Measurements from ENCODE around the gene CTNND2.

CTNND2 gene

DNA sequence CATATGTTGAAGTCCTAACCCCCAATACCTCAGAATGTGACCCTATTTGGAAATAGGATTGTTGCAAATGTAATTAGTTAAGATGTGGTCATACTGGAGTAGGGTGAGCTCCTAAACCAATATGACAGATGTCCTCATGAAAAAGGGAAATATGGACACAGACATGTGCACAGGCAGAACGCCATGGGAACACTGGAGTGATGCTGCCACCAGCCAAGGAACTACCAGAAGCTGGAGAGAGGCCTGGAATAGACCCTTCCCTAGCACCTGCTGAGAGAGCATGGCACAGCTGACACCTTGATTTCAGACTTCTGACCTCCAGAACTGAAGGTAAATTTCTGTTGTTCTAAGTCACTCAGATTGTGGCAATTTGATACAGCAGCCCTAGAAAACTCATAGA, 110.8 kb downstream of the CTNND2 start:
- no peak overlapping the region for H3K27ac ChIP-seq (ENCODE audit: insufficient read depth, low read depth, low read length, poor library complexity, severe bottlenecking)
- no peaks in the 10 kb centered on the region for H3K9me3 ChIP-seq (ENCODE audit: control insufficient read depth, low read length)
- WGBS, 2 experiments = 94 to 96% methylated on average over 1 of the region's 1 CpG
- no peak overlapping the region for H3K4me3 ChIP-seq (ENCODE audit: insufficient read depth, low read depth, low read length)
- no peaks in the 10 kb centered on the region for H3K4me1 ChIP-seq (ENCODE audit: control insufficient read depth, insufficient read depth, low read length)
- H3K36me3 ChIP-seq (ENCODE audit: control insufficient read depth, insufficient read depth, low read length) = no peaks in the 10 kb centered on the region
- H3K27me3 ChIP-seq (ENCODE audit: control insufficient read depth, insufficient read depth, low read length, poor library complexity, severe bottlenecking) = no peaks in the 10 kb centered on the region

DNA sequence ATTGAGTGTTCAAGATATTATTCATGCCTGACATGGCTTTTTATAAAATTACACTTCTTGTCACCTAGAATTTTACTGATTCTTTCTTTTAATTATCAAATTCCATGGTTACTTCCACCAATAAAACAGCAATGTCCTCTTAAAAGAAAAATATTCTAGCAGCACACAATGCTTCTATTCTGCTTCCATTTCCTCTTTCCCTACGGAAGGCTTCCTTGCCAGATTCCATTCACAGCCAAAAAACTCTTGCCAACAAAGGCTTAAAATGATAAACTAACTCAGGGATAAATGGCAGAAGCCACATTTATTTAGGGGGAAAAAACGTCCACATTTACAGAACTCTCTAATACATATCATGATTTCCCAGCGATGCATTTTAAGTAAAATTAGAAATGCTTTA, 111.6 kb downstream of the CTNND2 start:
- Histone ChIP-seq H3K27me3 (ENCODE audit: control insufficient read depth, insufficient read depth, low read length, poor library complexity, severe bottlenecking) (no peaks in the 10 kb centered on the region), H3K4me1 (ENCODE audit: control insufficient read depth, insufficient read depth, low read length) (no peaks in the 10 kb centered on the region), H3K27ac (ENCODE audit: insufficient read depth, low read depth, low read length, poor library complexity, severe bottlenecking) (no peak overlapping the region), H3K9me3 (ENCODE audit: control insufficient read depth, low read length) (no peaks in the 10 kb centered on the region), H3K36me3 (ENCODE audit: control insufficient read depth, insufficient read depth, low read length) (no peaks in the 10 kb centered on the region), H3K4me3 (ENCODE audit: insufficient read depth, low read depth, low read length) (no peak overlapping the region)
- 84 to 90% methylated on average over 2 to 3 of the region's 3 CpGs for WGBS, 2 experiments

DNA sequence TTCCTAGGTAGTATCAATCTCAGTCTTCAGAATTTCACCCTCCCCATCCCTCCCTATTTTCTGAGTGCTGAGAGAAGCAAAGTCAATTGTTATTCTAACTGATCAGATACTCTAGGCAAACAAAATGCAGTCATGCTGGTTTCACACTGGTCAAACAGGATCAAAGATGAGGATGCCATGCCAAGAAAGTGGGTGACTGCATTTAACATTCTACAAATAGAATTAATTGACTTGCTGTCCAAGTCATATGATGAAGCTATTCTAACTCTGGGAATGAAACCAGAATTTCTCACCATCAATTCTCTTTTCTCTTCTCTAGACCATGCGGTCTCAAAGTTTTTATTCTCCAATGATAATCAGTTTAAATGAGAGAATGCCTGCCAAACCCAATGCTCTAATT, 112.5 kb downstream of the CTNND2 start:
- Histone ChIP-seq H3K36me3 (ENCODE audit: control insufficient read depth, insufficient read depth, low read length) (no peaks in the 10 kb centered on the region), H3K9me3 (ENCODE audit: control insufficient read depth, low read length) (no peaks in the 10 kb centered on the region), H3K4me3 (ENCODE audit: insufficient read depth, low read depth, low read length) (no peak overlapping the region), H3K27me3 (ENCODE audit: control insufficient read depth, insufficient read depth, low read length, poor library complexity, severe bottlenecking) (no peaks in the 10 kb centered on the region), H3K4me1 (ENCODE audit: control insufficient read depth, insufficient read depth, low read length) (no peaks in the 10 kb centered on the region), H3K27ac (ENCODE audit: insufficient read depth, low read depth, low read length, poor library complexity, severe bottlenecking) (no peak overlapping the region)
- 100% methylated on average over 1 of the region's 1 CpG for whole genome bisulfite sequencing, 2 experiments

DNA sequence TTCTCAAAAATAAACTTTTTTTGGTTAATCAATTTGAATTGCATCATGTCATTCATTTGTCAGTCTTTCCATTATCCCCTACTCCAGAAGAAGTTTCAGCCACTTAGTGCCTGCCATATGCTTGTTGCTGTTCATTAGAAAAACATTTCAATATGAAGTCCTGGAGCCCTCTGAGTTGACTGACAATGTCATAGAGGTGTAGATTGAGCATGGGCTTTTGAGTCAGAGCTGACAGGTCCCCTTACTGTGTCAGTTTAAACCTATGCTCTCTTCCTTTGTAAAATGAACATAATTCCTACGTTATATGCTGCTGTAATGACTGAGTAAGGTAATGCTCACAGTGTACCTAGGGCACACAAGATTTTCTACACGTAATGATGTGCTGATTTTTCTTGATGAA, 114.0 kb downstream of the CTNND2 start:
- WGBS, 2 experiments = 50 to 100% methylated on average over 1 to 2 of the region's 2 CpGs
- no peaks in the 10 kb centered on the region for H3K4me1 ChIP-seq (ENCODE audit: control insufficient read depth, insufficient read depth, low read length)
- no peak overlapping the region for H3K4me3 ChIP-seq (ENCODE audit: insufficient read depth, low read depth, low read length)
- H3K27ac ChIP-seq (ENCODE audit: insufficient read depth, low read depth, low read length, poor library complexity, severe bottlenecking) = no peak overlapping the region
- H3K36me3 ChIP-seq (ENCODE audit: control insufficient read depth, insufficient read depth, low read length) = no peaks in the 10 kb centered on the region
- no peaks in the 10 kb centered on the region for H3K9me3 ChIP-seq (ENCODE audit: control insufficient read depth, low read length)
- H3K27me3 ChIP-seq (ENCODE audit: control insufficient read depth, insufficient read depth, low read length, poor library complexity, severe bottlenecking) = no peaks in the 10 kb centered on the region

DNA sequence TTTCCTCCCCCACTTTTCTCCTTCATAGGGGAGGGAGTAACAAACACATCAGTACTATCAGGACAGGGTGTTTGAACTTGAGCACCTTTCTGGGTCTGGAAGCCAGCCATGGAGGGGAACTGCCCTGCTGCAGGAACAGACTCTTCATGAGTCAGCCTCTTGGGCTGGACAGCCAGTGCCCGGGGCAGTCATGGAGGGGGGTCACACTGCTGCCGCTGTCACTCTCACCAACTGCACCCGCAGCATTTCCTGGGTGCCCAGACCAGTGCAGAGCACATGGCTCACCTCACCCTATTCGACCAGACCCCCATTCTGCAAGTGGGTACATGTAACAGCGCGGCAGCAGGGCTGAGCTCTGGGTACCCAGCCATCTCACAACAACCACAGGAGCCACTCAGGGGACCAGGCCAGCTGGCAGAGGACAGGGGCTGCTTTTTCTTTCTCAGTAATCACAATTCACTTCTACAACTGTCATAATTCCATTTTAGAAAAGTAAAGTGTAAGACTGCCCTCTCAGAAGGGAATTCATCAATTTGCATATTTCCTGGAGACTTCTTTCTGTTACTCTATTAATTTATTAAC, 118.4 kb downstream of the CTNND2 start:
- Histone ChIP-seq H3K4me3 (ENCODE audit: insufficient read depth, low read depth, low read length) (no peak overlapping the region), H3K27ac (ENCODE audit: insufficient read depth, low read depth, low read length, poor library complexity, severe bottlenecking) (no peak overlapping the region), H3K36me3 (ENCODE audit: control insufficient read depth, insufficient read depth, low read length) (no peaks in the 10 kb centered on the region), H3K9me3 (ENCODE audit: control insufficient read depth, low read length) (peaks cover 3% of the 10 kb centered on the region), H3K27me3 (ENCODE audit: control insufficient read depth, insufficient read depth, low read length, poor library complexity, severe bottlenecking) (no peaks in the 10 kb centered on the region), H3K4me1 (ENCODE audit: control insufficient read depth, insufficient read depth, low read length) (no peaks in the 10 kb centered on the region)
- 93 to 94% methylated on average over 6 of the region's 6 CpGs for WGBS, 2 experiments

DNA sequence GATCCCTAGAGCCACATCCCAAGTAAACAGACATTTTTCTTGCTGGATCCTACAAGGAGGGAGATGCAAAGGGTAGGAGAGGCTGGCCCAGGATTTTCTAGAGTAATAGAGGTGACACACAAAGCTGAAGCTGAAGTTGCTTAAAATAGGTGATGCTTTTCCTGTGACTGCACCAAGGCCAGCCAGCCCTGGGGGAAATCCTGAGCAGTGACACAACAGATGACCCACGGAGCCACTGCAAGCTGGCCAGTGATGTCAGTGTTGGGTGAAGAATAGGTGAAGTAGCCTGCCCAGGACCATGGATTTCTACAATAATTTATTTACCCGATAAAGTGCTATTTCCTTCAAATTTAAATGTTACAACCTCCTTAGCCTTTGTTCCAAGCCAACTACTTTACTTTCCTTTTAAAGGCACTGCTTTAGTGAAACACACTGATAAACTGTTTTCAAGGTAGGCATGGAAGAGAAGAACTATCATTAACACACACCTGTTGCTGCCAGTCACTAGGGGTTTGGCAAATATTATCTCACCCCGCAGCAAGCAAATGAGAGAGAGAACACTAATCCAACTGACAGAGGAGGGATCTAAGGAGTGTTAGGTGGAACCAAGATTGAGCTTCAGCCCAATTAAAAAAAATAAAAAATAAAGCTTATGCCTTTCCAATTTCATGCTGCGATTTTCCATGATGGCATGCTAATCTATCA, 123.5 kb downstream of the CTNND2 start:
- whole genome bisulfite sequencing, 2 experiments = 93 to 94% methylated on average over 4 of the region's 4 CpGs
- H3K4me3 ChIP-seq (ENCODE audit: insufficient read depth, low read depth, low read length) = no peak overlapping the region

DNA sequence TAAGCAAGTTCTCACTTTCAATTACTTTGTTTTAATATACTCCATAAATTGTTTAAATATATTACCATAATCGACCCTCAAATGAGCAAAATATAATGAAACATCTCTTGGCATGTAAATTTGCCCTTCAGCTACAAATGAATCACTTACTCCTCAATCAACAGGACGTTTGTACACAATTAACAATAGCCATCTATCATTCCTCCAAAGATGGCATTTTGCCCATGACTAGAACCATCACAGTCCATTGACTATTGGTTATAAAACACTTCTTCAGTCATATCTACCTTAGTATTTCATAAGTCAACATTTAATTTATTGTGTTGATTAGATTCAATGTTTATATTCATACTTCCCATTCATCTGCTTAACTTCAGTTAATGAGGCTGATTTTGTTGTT, 127.2 kb downstream of the CTNND2 start:
- WGBS, 2 experiments = 80 to 82% methylated on average over 2 of the region's 2 CpGs
- H3K36me3 ChIP-seq (ENCODE audit: control insufficient read depth, insufficient read depth, low read length) = no peaks in the 10 kb centered on the region
- H3K4me3 ChIP-seq (ENCODE audit: insufficient read depth, low read depth, low read length) = no peak overlapping the region
- H3K27me3 ChIP-seq (ENCODE audit: control insufficient read depth, insufficient read depth, low read length, poor library complexity, severe bottlenecking) = no peaks in the 10 kb centered on the region
- no peak overlapping the region for H3K27ac ChIP-seq (ENCODE audit: insufficient read depth, low read depth, low read length, poor library complexity, severe bottlenecking)
- H3K4me1 ChIP-seq (ENCODE audit: control insufficient read depth, insufficient read depth, low read length) = no peaks in the 10 kb centered on the region
- no peaks in the 10 kb centered on the region for H3K9me3 ChIP-seq (ENCODE audit: control insufficient read depth, low read length)

More for the DNA sequence above, 123.5 kb downstream of the CTNND2 start:
- H3K27ac ChIP-seq (ENCODE audit: insufficient read depth, low read depth, low read length, poor library complexity, severe bottlenecking) = no peak overlapping the region
- H3K36me3 ChIP-seq (ENCODE audit: control insufficient read depth, insufficient read depth, low read length) = no peaks in the 10 kb centered on the region
- H3K9me3 ChIP-seq (ENCODE audit: control insufficient read depth, low read length) = peaks cover 3% of the 10 kb centered on the region
- H3K4me1 ChIP-seq (ENCODE audit: control insufficient read depth, insufficient read depth, low read length) = no peaks in the 10 kb centered on the region
- no peaks in the 10 kb centered on the region for H3K27me3 ChIP-seq (ENCODE audit: control insufficient read depth, insufficient read depth, low read length, poor library complexity, severe bottlenecking)

DNA sequence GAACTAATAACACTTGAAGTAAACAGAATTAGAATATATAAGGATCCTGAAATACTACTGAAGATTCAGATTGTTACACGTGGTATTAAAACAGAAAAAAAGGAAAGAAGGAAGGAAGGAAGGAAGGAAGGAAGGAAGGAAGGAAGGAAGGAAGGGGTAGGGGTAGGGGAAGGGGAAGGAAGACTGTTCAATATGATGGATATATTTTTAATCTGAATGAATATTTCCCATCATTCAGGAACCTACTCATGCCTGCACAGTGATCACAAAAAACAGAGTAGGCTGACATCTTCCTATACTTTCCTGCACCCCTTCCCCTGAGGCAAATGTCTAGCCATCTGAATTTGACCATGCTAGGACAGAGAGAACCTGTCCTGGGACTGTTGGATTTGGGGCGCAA, 133.9 kb downstream of the CTNND2 start:
- H3K27me3 ChIP-seq (ENCODE audit: control insufficient read depth, insufficient read depth, low read length, poor library complexity, severe bottlenecking) = no peaks in the 10 kb centered on the region
- H3K4me1 ChIP-seq (ENCODE audit: control insufficient read depth, insufficient read depth, low read length) = no peaks in the 10 kb centered on the region
- 90 to 94% methylated on average over 2 of the region's 2 CpGs for WGBS, 2 experiments
- H3K4me3 ChIP-seq (ENCODE audit: insufficient read depth, low read depth, low read length) = no peak overlapping the region
- no peak overlapping the region for H3K27ac ChIP-seq (ENCODE audit: insufficient read depth, low read depth, low read length, poor library complexity, severe bottlenecking)
- H3K9me3 ChIP-seq (ENCODE audit: control insufficient read depth, low read length) = no peaks in the 10 kb centered on the region
- H3K36me3 ChIP-seq (ENCODE audit: control insufficient read depth, insufficient read depth, low read length) = no peaks in the 10 kb centered on the region

DNA sequence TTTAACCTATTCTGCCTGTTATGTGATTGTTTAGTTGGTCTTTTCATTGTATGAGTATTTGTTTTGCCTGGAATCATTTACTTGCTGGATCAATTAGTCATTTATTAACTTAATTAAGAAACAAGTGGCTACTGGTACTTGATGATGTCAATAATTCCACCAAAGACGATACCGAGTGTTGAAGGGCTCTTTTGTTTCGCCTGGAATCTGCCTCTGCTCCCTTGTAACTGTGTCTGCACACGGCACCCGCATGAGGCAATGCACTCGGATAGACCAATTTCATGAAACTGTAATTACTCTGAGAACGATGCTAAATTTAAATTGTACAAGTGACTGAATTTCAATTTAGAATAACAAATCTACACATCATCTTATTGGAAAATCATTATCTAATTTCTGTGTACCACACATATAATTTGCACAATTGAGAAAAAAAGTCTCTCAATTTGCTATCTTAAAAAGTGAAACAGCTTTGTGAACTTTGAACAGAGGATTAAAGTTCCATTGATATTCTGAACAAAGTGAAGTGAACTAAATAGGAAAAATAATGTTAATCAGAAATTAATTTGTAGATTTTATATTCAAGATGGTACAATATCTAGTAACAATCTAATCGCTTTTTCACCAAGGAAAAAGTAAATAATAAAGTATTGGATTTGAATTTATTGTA, 143.2 kb downstream of the CTNND2 start:
- 93 to 94% methylated on average over 6 to 7 of the region's 8 CpGs for WGBS, 2 experiments
- Histone ChIP-seq H3K4me3 (ENCODE audit: insufficient read depth, low read depth, low read length) (no peak overlapping the region), H3K27ac (ENCODE audit: insufficient read depth, low read depth, low read length, poor library complexity, severe bottlenecking) (no peak overlapping the region), H3K4me1 (ENCODE audit: control insufficient read depth, insufficient read depth, low read length) (no peaks in the 10 kb centered on the region), H3K27me3 (ENCODE audit: control insufficient read depth, insufficient read depth, low read length, poor library complexity, severe bottlenecking) (no peaks in the 10 kb centered on the region), H3K36me3 (ENCODE audit: control insufficient read depth, insufficient read depth, low read length) (no peaks in the 10 kb centered on the region), H3K9me3 (ENCODE audit: control insufficient read depth, low read length) (no peaks in the 10 kb centered on the region)

DNA sequence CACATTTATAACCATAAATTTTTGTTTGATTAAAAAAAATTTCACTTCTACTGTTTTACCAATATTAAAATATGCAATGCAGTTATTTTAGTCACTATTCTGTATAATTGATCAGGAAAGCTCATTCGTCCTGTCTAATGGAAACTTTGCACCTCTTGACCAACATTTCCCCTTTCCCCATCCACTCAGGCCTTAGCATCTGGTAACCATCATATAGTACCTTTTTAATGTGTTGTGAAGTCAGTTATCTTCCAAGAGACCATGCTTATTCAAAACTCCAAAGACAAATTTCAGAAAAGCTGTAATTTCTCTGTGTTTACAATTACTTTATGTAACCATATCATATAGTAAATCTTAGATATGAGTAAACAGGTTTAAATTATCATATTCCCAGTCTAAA, 145.9 kb downstream of the CTNND2 start:
- 100% methylated on average over 1 of the region's 1 CpG for WGBS, 2 experiments
- Histone ChIP-seq H3K36me3 (ENCODE audit: control insufficient read depth, insufficient read depth, low read length) (no peaks in the 10 kb centered on the region), H3K4me3 (ENCODE audit: insufficient read depth, low read depth, low read length) (no peak overlapping the region), H3K9me3 (ENCODE audit: control insufficient read depth, low read length) (no peaks in the 10 kb centered on the region), H3K27ac (ENCODE audit: insufficient read depth, low read depth, low read length, poor library complexity, severe bottlenecking) (no peak overlapping the region), H3K27me3 (ENCODE audit: control insufficient read depth, insufficient read depth, low read length, poor library complexity, severe bottlenecking) (no peaks in the 10 kb centered on the region), H3K4me1 (ENCODE audit: control insufficient read depth, insufficient read depth, low read length) (no peaks in the 10 kb centered on the region)
